ENCODE measurements around the gene FOXO6.

DNA sequence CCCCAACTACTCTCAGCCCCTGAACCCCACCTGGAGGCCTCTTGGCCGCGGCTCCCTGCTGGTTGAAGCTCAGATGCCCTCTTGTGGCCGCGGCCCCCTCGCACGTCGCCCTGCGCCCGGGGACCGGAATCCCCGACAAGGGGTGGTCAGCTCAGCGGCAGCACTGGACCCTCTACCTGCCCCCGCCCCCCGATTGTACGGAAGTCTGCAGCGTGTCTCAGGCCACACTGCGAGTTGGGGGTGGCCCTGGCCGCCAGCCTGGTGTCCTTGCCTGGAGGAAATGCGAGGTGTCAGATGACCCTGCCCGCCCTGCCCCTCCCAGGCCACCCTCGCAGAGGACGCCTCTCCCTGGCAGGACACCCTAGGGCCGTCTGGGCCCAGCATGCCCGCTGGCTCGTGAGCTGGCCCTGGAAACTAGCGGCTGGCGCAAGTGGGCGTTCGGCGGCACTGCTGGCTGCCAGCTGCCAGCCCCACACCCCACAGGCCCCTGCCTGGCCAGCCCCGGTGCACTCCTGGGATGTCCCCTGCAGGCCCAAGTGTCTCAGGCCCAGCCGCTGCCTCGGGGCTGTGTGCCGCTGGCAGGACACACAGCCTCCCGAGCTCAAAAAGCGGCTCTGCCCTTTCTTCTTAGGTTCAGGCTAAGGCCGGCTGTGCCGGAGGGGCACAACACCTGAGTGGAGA, 62.4 kb downstream of the FOXO6 start:
- TF ChIP-seq, protein P1, sequence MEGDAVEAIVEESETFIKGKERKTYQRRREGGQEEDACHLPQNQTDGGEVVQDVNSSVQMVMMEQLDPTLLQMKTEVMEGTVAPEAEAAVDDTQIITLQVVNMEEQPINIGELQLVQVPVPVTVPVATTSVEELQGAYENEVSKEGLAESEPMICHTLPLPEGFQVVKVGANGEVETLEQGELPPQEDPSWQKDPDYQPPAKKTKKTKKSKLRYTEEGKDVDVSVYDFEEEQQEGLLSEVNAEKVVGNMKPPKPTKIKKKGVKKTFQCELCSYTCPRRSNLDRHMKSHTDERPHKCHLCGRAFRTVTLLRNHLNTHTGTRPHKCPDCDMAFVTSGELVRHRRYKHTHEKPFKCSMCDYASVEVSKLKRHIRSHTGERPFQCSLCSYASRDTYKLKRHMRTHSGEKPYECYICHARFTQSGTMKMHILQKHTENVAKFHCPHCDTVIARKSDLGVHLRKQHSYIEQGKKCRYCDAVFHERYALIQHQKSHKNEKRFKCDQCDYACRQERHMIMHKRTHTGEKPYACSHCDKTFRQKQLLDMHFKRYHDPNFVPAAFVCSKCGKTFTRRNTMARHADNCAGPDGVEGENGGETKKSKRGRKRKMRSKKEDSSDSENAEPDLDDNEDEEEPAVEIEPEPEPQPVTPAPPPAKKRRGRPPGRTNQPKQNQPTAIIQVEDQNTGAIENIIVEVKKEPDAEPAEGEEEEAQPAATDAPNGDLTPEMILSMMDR (IDR thresholded peaks at IDR 0.05), result no peak
- no peak for TF ChIP-seq EZH2 (IDR thresholded peaks at IDR 0.05; ENCODE audit: borderline replicate concordance, insufficient read depth, low read depth, low read length, poor library complexity, severe bottlenecking)

Data from B cell (primary cell).